C1 segment of cervical spinal cord (tissue), 14 donors: Measurements from ENCODE around the gene LRRC4C.

Experiments used
- DNase-seq, 14 donors: peaks; one replicate each; lab custom pipeline; 2025; lab: John Stamatoyannopoulos, UW

LRRC4C gene

DNA sequence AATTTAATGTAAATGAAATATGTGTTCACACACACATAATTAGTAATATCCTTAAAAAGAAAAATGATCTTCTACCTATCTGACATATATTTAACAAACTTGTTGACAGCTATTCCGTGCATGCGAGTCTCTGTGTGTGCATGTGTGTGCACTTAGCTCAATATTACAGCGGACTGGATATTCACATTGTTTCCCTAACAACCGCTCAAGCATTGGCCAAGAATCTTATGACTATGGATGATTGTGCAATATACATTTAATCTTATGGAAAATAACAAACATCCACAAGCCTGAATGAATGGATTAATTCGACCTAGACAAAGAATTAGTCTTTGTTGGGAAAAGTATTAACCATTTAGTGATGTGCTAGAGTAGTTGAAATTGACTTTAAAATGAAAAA lies 1078.6 kb downstream of the LRRC4C start:
- DNase-seq = no peak

DNA sequence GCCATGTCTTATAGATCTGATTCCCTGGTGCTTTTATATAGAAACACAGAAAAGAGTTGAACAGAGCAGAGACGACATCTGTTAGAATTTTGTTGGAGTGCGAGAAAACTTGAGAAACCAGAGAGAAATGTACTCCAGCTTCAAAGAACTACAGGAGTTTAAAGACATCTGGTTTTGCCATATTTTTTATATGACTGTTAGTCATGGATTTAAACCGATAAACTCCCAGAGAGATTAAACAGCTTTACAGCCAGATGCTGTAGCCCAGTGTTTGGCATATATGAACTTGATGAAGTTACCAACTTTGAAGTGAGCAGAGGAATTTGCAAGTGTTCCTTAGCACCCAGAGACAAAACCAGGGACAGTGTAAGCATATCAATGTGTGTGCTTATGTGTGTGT lies 1083.1 kb downstream of the LRRC4C start:
- no peak for DNase-seq

DNA sequence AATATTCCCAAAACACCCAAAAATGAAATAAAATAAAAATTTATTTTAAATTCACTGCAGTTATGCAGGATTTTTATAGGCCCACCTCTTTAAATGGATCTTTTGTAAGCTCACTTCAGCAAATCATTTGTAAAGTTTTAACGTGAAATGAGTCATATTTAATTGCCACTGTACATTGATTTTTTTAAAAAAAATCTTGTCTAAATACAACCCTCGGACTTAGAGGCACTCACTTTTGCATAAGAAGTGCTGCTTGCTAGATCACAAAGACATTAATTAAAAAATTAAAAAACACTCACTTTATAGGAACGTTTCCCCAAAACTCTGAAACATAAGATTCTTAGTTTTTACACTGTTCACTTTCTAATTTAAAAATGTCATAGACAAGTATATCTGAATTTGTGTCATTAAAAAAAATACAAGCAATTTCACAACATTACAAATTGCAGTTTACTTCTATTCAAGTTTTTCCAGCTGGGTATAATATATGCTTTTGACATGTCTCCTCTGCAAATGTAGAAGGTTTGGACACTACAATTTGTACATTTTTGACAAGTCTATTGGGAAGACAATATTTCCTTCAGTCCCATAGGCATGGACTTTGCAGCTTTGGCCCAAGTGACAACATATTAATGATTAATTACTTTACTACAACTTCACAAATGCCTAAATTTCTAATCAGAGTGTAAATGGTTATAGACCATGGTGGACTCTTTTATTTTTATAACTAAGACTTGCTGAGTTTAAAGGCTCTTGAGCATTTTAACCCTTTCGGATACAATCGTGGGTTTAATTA lies 1088.4 kb downstream of the LRRC4C start:
- DNase-seq = no peak

GRCh38 chr11:40360206-40360798 lies 1099.2 kb downstream of the LRRC4C start:
- DNase-seq = no peak

GRCh38 chr11:40354121-40354520 lies 1105.3 kb downstream of the LRRC4C start:
- no peak for DNase-seq

GRCh38 chr11:40340911-40341310 lies 1118.5 kb downstream of the LRRC4C start:
- DNase-seq = no peak

GRCh38 chr11:40338739-40339138 lies 1120.7 kb downstream of the LRRC4C start:
- DNase-seq = no peak

DNA sequence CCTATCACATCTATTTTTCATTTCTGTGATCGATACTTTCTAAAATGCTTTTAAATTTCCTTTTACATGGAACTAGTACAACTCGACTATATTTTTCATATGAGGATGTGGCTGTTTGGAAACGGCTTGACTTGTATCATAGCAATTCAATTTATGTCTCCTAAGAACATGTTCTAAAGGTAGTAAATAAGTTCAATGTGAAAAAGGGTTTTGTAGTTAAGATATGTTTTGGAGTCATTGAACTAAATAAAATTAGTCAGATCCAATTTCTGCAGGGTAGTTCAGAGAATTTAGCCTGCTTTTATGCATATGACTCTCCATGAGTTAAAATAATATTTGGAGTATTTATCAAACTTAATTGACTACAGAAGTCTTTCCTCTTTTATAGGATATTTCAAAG lies 1121.4 kb downstream of the LRRC4C start:
- DNase-seq = no peak

GRCh38 chr11:40337118-40337517 lies 1122.3 kb downstream of the LRRC4C start:
- DNase-seq = no peak

- peak in 1 of 14 donors; percentile 5 for DNase-seq
Observed at GRCh38 chr11:40328890-40329614, 1130.4 kb downstream of the LRRC4C start.

- DNase-seq = no peak
Observed at GRCh38 chr11:40323241-40323640, 1136.2 kb downstream of the LRRC4C start.

GRCh38 chr11:40321537-40321936 lies 1137.9 kb downstream of the LRRC4C start:
- DNase-seq = no peak

DNA sequence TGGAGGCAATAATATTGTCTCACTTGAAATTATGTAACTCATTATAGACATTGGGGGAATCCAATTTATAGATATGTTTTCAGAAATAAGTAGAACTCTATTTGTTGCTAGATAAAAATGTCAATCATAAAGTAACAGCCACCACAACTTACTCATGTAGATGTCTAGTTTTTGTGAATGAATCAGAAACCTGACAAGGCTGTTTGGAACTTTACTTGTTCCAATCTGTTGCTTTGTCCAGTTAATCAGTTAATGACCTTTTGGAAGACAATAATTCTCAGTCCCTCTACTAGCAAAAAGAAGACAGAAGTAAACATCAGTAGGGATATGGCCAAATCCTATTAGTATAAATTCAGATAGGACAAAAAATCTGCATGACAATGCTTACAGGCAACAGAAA lies 1143.3 kb downstream of the LRRC4C start:
- DNase-seq = no peak

- DNase-seq = no peak
Observed at GRCh38 chr11:40315122-40315521, 1144.3 kb downstream of the LRRC4C start.

DNA sequence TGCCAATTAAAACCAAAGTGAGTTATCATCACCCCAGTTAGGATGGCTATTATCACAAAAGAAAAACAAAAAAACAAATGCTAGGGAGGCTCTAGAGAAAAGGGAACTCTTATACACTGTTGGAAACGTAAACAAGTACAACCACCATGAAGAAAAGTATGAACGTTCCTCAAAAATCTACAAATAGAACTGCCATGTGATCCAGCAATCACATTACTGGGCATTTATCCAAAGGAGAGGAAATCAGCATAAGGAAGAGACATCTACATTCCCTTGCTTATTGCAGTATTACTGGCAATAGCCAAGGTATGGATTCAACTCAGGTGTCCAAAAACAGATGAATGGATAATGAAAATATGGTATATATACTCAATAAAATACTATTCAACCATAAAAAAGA lies 1145.1 kb downstream of the LRRC4C start:
- DNase-seq = no peak

- DNase-seq = peak in 1 of 14 donors; percentile 28
Observed at GRCh38 chr11:40306938-40307548, 1152.4 kb downstream of the LRRC4C start.

GRCh38 chr11:40302669-40303068 lies 1156.8 kb downstream of the LRRC4C start:
- DNase-seq = no peak

DNA sequence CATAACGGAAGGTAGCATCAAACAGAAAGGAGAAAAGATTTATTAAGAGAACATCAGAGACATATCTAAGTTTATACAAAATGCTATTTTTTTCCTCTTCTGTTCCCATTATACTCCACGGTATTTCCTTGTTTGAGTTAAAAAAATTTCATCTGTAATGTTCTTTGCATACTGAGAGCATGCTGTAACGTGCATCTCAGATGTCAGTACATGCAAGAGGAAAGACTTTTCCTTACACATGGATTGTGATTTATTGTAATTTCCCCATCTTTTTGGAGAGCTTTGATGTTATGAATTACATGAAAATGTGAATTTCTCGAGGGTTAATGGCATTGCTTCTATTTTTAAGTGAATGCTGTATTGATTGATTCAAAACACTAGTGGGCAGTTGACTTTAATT lies 1164.0 kb downstream of the LRRC4C start:
- DNase-seq = no peak

- no peak for DNase-seq
Observed at GRCh38 chr11:40294741-40295140, 1164.7 kb downstream of the LRRC4C start.

- no peak for DNase-seq
Observed at GRCh38 chr11:40294349-40294735, 1165.1 kb downstream of the LRRC4C start.

DNA sequence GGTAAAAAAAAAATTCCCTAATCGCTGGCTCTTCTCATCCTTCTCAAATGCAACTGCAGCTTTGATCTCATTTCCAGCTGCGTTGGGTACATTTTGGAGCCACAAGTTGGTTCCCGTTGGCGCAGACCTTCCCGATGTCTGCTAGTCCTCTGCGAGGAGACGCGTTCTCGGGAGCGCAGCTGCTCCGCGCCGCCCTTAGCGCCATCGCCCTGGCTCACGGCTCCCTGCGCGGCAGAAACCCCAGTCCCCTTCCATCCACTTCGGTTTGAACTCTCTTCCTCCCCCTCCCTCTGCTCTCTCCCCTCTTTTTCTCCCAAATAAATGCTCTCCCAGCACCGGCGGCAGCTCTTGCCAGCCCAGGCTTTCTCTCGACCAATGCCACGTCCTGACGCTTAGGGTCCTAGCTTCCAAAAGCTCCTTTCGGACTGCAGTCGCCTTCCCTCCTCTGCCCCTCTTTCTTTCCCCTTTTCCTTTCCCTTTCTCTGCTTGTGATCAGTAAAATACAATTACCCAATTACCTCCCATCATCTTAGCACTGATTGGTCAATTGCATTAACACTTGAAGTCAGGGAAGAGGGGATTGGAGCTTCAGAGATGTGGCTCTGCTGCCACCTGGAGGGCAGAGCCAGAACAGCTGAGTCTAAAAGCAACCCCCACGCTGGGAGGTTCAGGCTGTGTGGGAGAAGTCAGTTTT lies 1165.7 kb downstream of the LRRC4C start:
- DNase-seq = peak in 12 of 14 donors; percentile 47 to 87 (median 74)
